Forelimb muscle (tissue), 1 donor: ENCODE measurements around the gene COX20. TPM values are rescaled to one million over a fixed set of nuclear protein-coding genes. Genes with fewer than 3 reads are reported as not detected.
A peak's percentile ranks its signal among the peaks of the same experiment; 100 is the strongest.

Experiments used
- DNase-seq: peaks from one replicate; pipeline ENCODE4 v3.0.0-alpha.2; 2013; ENCODE audit warnings: low read depth
- polyA plus RNA-seq: library from polyadenylated mRNA; unstranded; fragments of 120-200 nt; gene quantifications from one replicate; pipeline ENCODE4 v1.2.1, GENCODE V29; 2013; ENCODE audit not compliant: insufficient read length

Gene COX20
- polyA plus RNA-seq, 1 donor, result 44.8 TPM

- DNase-seq, result no peak
These were observed 16.2 kb downstream of the COX20 start for GRCh38 chr1:244851546-244852231.

- DNase-seq, result no peak
These were observed 17.2 kb downstream of the COX20 start for GRCh38 chr1:244852694-244853093.

GRCh38 chr1:244854166-244854565 is 18.7 kb downstream of the COX20 start:
- no peak for DNase-seq

- DNase-seq, result no peak
These were observed 19.6 kb downstream of the COX20 start for GRCh38 chr1:244854865-244855578.

- no peak for DNase-seq
These were observed 22.3 kb downstream of the COX20 start for GRCh38 chr1:244857761-244858160.

GRCh38 chr1:244858357-244858756 is 22.9 kb downstream of the COX20 start:
- DNase-seq, result no peak

- DNase-seq, result no peak
These were observed 24.6 kb downstream of the COX20 start for GRCh38 chr1:244860078-244860477.

GRCh38 chr1:244860914-244861610 is 25.6 kb downstream of the COX20 start:
- no peak for DNase-seq

- no peak for DNase-seq
These were observed 26.2 kb downstream of the COX20 start for GRCh38 chr1:244861683-244862082.

- DNase-seq, result no peak
These were observed 26.9 kb downstream of the COX20 start for GRCh38 chr1:244862354-244862698.

- DNase-seq, result peak; percentile 48
These were observed 27.4 kb downstream of the COX20 start for GRCh38 chr1:244862699-244863490.

- no peak for DNase-seq
These were observed 28.2 kb downstream of the COX20 start for GRCh38 chr1:244863491-244864252.

GRCh38 chr1:244864253-244865027 is 29.0 kb downstream of the COX20 start, which contains the start of gene HNRNPU:
HNRNPU (minus strand) TSS chr1:244864543; CDS start chr1:244864307, 236 bp downstream.
- peak; percentile 94 for DNase-seq

GRCh38 chr1:244865028-244865371 is 29.5 kb downstream of the COX20 start:
- no peak for DNase-seq

GRCh38 chr1:244865820-244866219 is 30.4 kb downstream of the COX20 start:
- no peak for DNase-seq

- no peak for DNase-seq
These were observed 30.9 kb downstream of the COX20 start for GRCh38 chr1:244866355-244866754.

- DNase-seq, result no peak
These were observed 33.3 kb downstream of the COX20 start for GRCh38 chr1:244868484-244869363.

GRCh38 chr1:244869364-244869827 is 33.9 kb downstream of the COX20 start:
- DNase-seq, result no peak

- DNase-seq, result no peak
These were observed 34.5 kb downstream of the COX20 start for GRCh38 chr1:244869950-244870349.
